SU-DHL-6 (cell line): ENCODE measurements around the gene MAT1A.
"Not testable (repeated sequence)": the region's sequence is repeated elsewhere in the genome, so short reads cannot be mapped to it uniquely, and the experiment has no call there.

Source experiments
- EZH2phosphoT487 ChIP-seq: fragments of 200-600 bp; sonication (generic), shearing (Covaris generic); conservative IDR thresholded peaks from 2 replicates; pipeline ENCODE4 v1.6.1; 2018; ENCODE audit warnings: mild to moderate bottlenecking, antibody characterized with exemption, low read length, moderate library complexity, mixed read lengths
- TF ChIP-seq, protein P1 (sequence below): fragments of 200-600 bp; sonication (generic); IDR thresholded peaks from one replicate; pipeline ENCODE4 v1.5.1; 2017; ENCODE audit warnings: antibody characterized with exemption, mild to moderate bottlenecking, low read length, moderate library complexity; ENCODE audit not compliant: insufficient read depth, poor library complexity, severe bottlenecking

- TF ChIP-seq, protein P1, sequence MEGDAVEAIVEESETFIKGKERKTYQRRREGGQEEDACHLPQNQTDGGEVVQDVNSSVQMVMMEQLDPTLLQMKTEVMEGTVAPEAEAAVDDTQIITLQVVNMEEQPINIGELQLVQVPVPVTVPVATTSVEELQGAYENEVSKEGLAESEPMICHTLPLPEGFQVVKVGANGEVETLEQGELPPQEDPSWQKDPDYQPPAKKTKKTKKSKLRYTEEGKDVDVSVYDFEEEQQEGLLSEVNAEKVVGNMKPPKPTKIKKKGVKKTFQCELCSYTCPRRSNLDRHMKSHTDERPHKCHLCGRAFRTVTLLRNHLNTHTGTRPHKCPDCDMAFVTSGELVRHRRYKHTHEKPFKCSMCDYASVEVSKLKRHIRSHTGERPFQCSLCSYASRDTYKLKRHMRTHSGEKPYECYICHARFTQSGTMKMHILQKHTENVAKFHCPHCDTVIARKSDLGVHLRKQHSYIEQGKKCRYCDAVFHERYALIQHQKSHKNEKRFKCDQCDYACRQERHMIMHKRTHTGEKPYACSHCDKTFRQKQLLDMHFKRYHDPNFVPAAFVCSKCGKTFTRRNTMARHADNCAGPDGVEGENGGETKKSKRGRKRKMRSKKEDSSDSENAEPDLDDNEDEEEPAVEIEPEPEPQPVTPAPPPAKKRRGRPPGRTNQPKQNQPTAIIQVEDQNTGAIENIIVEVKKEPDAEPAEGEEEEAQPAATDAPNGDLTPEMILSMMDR = not testable (repeated sequence)
- TF ChIP-seq EZH2phosphoT487 = not testable (repeated sequence)
Measured at GRCh38 chr10:80249906-80250305, 39.6 kb downstream of the MAT1A start.
